HuH-7 (cell line): ENCODE data around the gene LMAN2L.
A peak's percentile ranks its signal among the peaks of the same experiment; 100 is the strongest.

ENCODE experiments used
- DNase-seq: peaks from one replicate; pipeline ENCODE4 v3.0.0; 2011; ENCODE audit warnings: low spot score

The LMAN2L gene

GRCh38 chr2:96760036-96760985, 20.4 kb upstream of the LMAN2L start, which contains the start of gene CNNM4:
TSS of gene CNNM4 (plus strand) at chr2:96760902. CDS start at chr2:96761000, 98 bp downstream.
- DNase-seq: peak; percentile 95

GRCh38 chr2:96759548-96759947, 19.7 kb upstream of the LMAN2L start:
- DNase-seq: no peak

- DNase-seq: no peak
Measured at GRCh38 chr2:96758987-96759386, 19.1 kb upstream of the LMAN2L start.

- no peak for DNase-seq
Measured at GRCh38 chr2:96757477-96757860, 17.6 kb upstream of the LMAN2L start.

- no peak for DNase-seq
Measured at GRCh38 chr2:96756788-96757476, 17.1 kb upstream of the LMAN2L start.

- no peak for DNase-seq
Measured at GRCh38 chr2:96754317-96754716, 14.5 kb upstream of the LMAN2L start.

GRCh38 chr2:96753661-96754282, 13.9 kb upstream of the LMAN2L start:
- no peak for DNase-seq

- DNase-seq: no peak
Measured at GRCh38 chr2:96751800-96752199, 11.9 kb upstream of the LMAN2L start.

GRCh38 chr2:96747061-96747617, 7.3 kb upstream of the LMAN2L start:
- no peak for DNase-seq

- DNase-seq: no peak
Measured at GRCh38 chr2:96739076-96739632, 710 bp downstream of the LMAN2L start.

- DNase-seq: no peak
Measured at GRCh38 chr2:96737831-96738230, 2.0 kb downstream of the LMAN2L start.

- no peak for DNase-seq
Measured at GRCh38 chr2:96737251-96737650, 2.6 kb downstream of the LMAN2L start.

GRCh38 chr2:96734880-96735583, 4.8 kb downstream of the LMAN2L start:
- no peak for DNase-seq

GRCh38 chr2:96733931-96734330, 5.9 kb downstream of the LMAN2L start:
- no peak for DNase-seq

GRCh38 chr2:96730212-96730611, 9.7 kb downstream of the LMAN2L start:
- DNase-seq: no peak

GRCh38 chr2:96729748-96730147, 10.1 kb downstream of the LMAN2L start:
- no peak for DNase-seq

- DNase-seq: no peak
Measured at GRCh38 chr2:96727431-96727830, 12.4 kb downstream of the LMAN2L start.

- no peak for DNase-seq
Measured at GRCh38 chr2:96726131-96726530, 13.7 kb downstream of the LMAN2L start.

- DNase-seq: no peak
Measured at GRCh38 chr2:96716388-96716787, 23.5 kb downstream of the LMAN2L start.

- DNase-seq: no peak
Measured at GRCh38 chr2:96715658-96716057, 24.2 kb downstream of the LMAN2L start.

GRCh38 chr2:96710985-96711384, 28.9 kb downstream of the LMAN2L start:
- no peak for DNase-seq
